GM21717 (cell line): ENCODE results near the gene SP7.
"Not testable (repeated sequence)": the region's sequence is repeated elsewhere in the genome, so short reads cannot be mapped to it uniquely, and the experiment has no call there.

Experiments used
- ATAC-seq: cut with Tn5 transposase; IDR thresholded peaks from one replicate; pipeline ENCODE4 v1.9.1; 2021; ENCODE audit warnings: mild to moderate bottlenecking, moderate library complexity; ENCODE audit not compliant: unreplicated experiment

SP7 gene

DNA sequence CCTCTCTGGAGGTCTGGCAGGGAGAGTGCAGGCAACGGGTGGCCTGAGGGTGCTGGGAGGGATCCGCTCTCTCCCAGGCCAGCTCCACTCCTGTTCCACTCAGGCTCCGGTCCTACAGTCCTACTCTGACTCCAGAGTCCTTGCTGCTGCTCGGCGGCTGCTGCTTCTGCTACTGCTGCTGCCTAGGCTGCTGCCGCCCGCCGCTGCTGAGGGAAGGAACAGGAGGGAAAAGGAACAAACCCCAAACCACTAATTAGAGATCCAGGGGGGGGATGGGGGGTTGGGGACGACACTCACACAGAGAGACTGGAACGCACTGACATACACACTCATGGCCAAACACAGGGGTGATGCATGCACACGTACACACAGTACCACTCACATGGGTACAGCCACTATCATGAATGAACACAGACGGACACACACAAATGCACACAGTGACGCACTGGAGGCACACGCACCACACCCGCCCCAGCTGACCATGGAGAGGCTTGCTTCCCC, at the start of gene SP7:
SP7 (minus strand) TSS at position 174 of the 501 bp plus-strand sequence. CDS start 708 bp downstream, outside the sequence.
- ATAC-seq: no peak

DNA sequence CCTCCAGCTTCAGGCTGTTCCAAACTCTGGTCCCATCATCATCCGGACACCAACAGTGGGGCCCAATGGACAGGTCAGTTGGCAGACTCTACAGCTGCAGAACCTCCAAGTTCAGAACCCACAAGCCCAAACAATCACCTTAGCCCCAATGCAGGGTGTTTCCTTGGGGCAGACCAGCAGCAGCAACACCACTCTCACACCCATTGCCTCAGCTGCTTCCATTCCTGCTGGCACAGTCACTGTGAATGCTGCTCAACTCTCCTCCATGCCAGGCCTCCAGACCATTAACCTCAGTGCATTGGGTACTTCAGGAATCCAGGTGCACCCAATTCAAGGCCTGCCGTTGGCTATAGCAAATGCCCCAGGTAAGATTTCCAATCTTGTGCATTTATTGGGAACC, 47.1 kb upstream of the SP7 start:
- no peak for ATAC-seq

- no peak for ATAC-seq
Observed at GRCh38 chr12:53381731-53382630, 45.8 kb upstream of the SP7 start.

GRCh38 chr12:53380794-53381730, 44.9 kb upstream of the SP7 start:
- ATAC-seq: no peak

DNA sequence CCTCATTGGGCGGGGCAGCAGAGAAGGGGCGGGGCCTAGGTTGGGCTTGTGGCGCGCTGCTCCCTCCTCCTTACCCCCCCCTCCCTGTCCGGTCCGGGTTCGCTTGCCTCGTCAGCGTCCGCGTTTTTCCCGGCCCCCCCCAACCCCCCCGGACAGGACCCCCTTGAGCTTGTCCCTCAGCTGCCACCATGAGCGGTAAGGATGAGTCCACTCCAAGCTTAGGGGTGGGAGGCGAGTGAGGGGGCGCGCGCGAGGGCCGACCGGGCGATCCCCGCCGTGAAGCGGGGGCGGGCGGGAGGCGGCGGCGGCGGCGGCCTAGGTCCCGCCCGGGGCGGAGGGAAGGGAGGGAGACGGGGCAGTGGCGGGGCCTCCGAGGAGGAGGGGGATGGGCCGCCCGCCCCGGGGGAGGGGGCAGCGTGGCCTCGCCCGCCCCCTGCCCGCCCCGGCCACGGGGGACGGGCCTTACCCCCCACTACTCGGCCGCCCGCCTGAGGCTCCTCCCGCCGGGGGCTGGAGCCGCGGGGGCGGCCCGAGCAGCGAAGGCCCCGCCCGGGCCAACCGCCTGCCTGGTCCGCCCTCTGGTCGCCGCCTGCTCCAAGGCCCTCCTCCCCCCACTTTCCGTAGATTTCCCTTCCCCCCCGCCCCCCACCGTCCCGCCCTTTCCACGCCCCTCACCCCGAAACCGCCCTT, 44.1 kb upstream of the SP7 start, which contains the start of gene SP1:
SP1 (plus strand) TSS at position 73 of the 690 bp plus-strand sequence; CDS start at position 189, 116 bp downstream.
- ATAC-seq: peak; percentile 24

- ATAC-seq: peak; percentile 69
Observed at GRCh38 chr12:53379389-53380103, 43.4 kb upstream of the SP7 start.

DNA sequence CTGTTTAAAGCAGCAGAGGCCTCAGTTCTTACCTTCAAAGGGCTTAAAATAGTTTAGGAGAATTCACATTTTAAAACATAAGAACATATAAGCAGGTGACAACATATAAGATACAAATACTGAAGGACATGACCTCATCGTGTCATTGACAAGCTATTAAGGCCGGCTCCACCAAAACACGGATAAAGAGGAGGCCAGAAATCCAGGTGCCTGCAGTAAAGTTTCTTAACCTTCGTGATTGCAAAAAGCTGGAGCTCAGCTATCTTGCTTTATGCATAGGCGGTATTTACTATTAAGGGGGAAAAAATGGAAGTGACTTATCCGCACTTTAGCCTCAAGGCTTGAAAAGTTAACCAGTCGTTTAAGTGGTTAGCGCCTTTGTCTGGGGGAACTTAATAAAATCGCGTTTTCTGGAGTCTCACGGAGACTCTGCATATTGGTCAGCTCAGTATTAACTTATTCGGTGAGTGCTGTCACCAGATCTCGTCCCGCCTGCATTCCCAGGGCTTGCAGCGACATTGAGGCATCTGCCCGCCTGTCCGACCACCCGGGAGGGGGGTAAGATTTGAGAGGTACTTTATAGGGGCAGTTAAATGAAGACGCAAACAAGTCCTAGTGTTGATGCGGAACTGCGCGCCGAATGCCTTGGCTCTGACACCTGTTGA, 42.7 kb upstream of the SP7 start:
- ATAC-seq: no peak

- ATAC-seq: no peak
Observed at GRCh38 chr12:53378222-53378621, 42.1 kb upstream of the SP7 start.

DNA sequence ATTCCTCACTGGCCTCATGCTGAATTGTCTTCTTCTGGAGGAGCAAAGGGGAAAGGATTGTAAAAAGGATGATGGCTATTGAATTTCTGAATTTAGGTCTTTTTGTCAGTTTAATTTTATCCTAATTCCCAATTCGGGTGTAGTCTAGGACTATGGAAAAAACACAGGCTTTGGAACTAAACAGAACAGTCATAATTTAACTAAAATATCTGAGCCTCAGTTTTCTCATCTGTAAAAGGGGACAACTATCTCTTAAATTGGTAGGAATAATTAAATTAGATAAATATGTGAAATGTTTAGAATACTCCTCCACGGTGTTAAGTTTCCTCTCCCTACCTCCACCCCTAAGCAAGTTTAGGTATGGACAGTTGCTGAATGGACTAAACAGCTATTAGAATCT, 40.6 kb upstream of the SP7 start:
- ATAC-seq: no peak

DNA sequence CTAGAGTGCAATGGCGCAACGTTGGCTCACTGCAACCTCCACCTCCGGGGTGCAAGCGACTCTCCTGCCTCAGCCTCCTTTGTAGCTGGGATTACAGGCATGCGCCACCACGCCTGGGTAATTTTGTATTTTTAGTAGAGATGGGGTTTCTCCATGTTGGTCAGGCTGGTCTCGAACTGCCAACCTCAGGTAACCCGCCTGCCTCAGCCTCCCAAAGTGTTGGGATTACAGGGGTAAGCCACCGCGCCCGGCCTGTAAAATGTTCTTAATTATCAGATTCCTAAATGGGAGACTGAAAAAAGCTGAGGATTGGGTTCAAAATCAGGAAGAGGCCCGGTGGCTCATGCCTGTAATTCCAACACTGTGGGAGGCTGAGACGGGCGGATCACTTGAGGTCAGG, 38.1 kb upstream of the SP7 start:
- ATAC-seq: not testable (repeated sequence)

GRCh38 chr12:53373554-53374133, 37.5 kb upstream of the SP7 start:
- not testable (repeated sequence) for ATAC-seq

GRCh38 chr12:53365245-53365904, 29.2 kb upstream of the SP7 start:
- no peak for ATAC-seq

DNA sequence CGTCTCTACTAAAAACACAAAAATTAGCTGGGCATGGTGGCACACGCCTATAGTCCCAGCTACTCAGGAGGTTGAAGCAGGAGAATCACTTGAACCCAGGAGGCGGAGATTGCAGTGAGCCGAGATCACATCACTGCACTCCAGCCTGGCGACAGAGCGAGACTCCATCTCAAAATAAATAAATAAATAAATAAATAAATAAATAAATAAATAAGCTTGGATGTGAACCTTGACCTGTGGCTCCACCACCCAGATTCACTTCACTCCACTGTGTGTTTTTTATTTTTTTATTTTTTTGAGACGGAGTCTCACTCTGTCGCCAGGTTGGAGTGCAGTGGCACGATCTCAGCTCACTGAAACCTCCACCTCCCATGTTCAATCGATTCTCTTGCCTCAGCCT, 25.5 kb upstream of the SP7 start:
- not testable (repeated sequence) for ATAC-seq

DNA sequence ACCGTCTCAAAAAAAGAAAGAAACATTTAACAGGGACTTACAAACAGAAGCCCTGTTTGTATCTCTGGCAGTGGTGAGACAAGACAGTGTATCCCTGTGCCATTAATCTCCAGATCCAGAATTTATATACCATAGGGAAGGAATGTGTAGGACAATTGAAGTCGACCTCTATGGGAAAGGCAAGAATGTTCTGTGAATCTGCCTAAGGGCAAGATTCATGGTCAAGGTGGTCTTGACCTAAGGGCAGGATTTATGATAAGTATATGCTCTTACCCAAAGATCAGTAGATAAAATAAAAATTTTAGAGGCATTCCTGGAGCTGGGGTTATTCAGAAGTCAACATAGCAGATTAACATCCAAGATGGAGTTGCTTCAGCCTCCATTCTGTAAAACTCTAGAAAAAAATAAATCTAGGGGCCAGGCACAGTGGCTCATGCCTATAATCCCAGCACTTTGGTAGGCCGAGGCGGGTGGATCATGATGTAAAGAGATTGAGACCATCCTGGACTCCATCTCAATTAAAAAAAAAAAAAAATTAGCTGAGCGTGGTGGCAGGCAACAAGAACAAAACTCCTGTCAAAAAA, 22.8 kb upstream of the SP7 start:
- no peak for ATAC-seq

DNA sequence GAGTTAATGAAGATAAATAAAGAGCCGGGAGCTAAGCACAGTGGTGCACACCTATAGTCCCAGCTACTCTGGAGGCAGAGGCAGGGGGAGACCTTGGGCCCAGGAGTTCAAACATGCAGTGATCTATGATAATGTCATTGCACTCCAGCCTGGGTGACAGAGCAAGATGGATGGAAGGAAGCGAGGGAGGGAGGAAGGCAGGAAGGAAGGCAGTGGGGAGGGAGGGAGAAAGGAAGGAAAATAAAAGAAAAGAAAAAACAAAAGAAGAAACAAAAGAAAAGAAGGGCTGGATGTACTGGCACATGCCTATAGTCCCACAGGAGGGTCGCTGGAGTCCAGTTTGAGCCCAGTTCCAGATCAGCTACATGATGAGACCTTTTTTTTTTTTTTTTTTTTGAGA, 19.0 kb upstream of the SP7 start:
- no peak for ATAC-seq

- no peak for ATAC-seq
Observed at GRCh38 chr12:53353257-53353655, 17.1 kb upstream of the SP7 start.

GRCh38 chr12:53352331-53353256, 16.4 kb upstream of the SP7 start:
- peak; percentile 61 for ATAC-seq
